Muscle of leg (tissue), 11 donors: Measurements from ENCODE around the gene ITGA8. TPM values are rescaled to one million over a fixed set of nuclear protein-coding genes. Genes with fewer than 3 reads are reported as not detected.
A peak's percentile ranks its signal among the peaks of the same experiment; 100 is the strongest.

Experiments used
- DNase-seq: peaks from one replicate; pipeline ENCODE4 v3.0.0; 2013
- H3K27ac ChIP-seq: one replicate; pipeline ENCODE4 v1.5.1; 2013; ENCODE audit warnings: mild to moderate bottlenecking, low read length, control low read depth
- H3K27me3 ChIP-seq: one replicate; pipeline ENCODE4 v1.6.1; 2013; ENCODE audit warnings: low read length; ENCODE audit not compliant: control insufficient read depth, insufficient read depth
- H3K36me3 ChIP-seq: one replicate; pipeline ENCODE4 v1.6.1; 2013; ENCODE audit warnings: low read length; ENCODE audit not compliant: control insufficient read depth, insufficient read depth
- H3K4me1 ChIP-seq: one replicate; pipeline ENCODE4 v1.6.1; 2013; ENCODE audit warnings: low read length; ENCODE audit not compliant: control insufficient read depth, insufficient read depth
- H3K4me3 ChIP-seq: one replicate; pipeline ENCODE4 v1.5.1; 2013; ENCODE audit warnings: low read length, control low read depth
- H3K9me3 ChIP-seq: replicated peaks from 2 replicates; pipeline ENCODE4 v1.6.1; 2013; ENCODE audit warnings: low read depth, low read length; ENCODE audit not compliant: control insufficient read depth
- WGBS: methylation state at CpG from one replicate; pipeline ENCODE4 v1.1.5; 2013; ENCODE audit warnings: missing lambda C conversion rate; ENCODE audit not compliant: insufficient coverage; 5-methylcytosine and 5-hydroxymethylcytosine counted together
- polyA plus RNA-seq, 8 donors: library from polyadenylated mRNA; unstranded; fragments of 120-200 nt; gene quantifications; one replicate each; pipeline versions ENCODE4 v1.2.1 to v1.2.3, GENCODE V29; 2013; ENCODE audit warnings: inconsistent platforms in 1 of 8, low replicate concordance in 1 of 8; ENCODE audit not compliant: insufficient read length in 8 of 8, insufficient read depth in 1 of 8
- total RNA-seq: library from RNA; stranded (reverse); fragments of 120-200 nt; gene quantifications from one replicate; pipeline ENCODE4 v1.2.4, GENCODE V29; 2013

ITGA8 gene
- total and polyA plus RNA-seq, 9 donors: 6.2 to 10.4 (median 7.5) TPM

GRCh38 chr10:15738270-15738925, 18.7 kb upstream of the ITGA8 start:
- peak overlapping the region; percentile 95 for H3K27ac ChIP-seq
- no peaks in the 10 kb centered on the region for H3K36me3 ChIP-seq
- DNase-seq: peak; percentile 98
- no peaks in the 10 kb centered on the region for H3K27me3 ChIP-seq
- peaks cover 36% of the 10 kb centered on the region for H3K4me1 ChIP-seq
- 0% methylated on average over 2 of the region's 10 CpGs for WGBS
- peaks cover 2% of the 10 kb centered on the region for H3K9me3 ChIP-seq
- H3K4me3 ChIP-seq: peak overlapping the region; percentile 6

DNA sequence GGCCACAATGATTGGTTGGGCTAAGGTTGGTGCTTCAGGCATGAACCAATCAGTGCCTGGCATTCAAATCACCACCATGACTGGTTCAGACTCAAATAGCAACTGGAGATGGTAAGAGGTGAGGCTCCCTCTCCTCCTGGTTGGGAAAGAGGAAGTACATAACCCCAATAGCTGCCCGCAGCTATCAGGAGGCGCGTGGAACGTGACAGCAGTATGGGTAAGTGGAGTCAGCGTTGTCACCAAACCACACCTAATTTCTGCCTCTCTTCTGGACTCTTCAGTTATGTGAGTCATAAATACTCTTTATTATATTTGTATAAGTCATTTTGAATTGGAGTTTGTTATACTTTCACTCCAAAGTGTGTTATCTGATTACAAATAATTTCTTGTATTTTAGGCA, 17.9 kb upstream of the ITGA8 start:
- DNase-seq: peak; percentile 53
- no peaks in the 10 kb centered on the region for H3K36me3 ChIP-seq
- no CpG with 5 or more reads among the region's 5 CpGs for WGBS
- peaks cover 2% of the 10 kb centered on the region for H3K9me3 ChIP-seq
- H3K27ac ChIP-seq: peak overlapping the region; percentile 95
- H3K4me3 ChIP-seq: no peak overlapping the region
- peaks cover 33% of the 10 kb centered on the region for H3K4me1 ChIP-seq
- H3K27me3 ChIP-seq: no peaks in the 10 kb centered on the region

DNA sequence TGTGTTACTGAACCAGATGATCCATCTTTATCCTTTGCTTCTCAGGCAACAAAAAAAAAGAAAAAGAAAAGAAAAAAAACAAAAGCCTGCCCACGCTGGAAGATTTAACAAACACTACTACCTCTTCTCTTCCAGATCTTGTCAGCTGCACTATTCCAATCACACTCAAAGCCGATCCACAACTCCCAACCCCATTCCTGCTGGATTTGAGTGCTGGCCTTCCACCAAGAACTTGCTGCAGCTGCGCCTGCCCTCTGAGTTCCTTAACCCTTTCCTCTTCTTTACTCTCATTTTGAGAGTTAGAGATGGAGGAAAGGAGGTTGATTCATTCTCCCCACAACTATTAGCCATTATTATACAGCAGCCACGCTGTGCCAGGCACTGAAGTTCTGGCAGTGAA, 16.0 kb upstream of the ITGA8 start:
- Histone ChIP-seq H3K27me3 (no peaks in the 10 kb centered on the region), H3K27ac (peak overlapping the region; percentile 71), H3K4me1 (peaks cover 31% of the 10 kb centered on the region), H3K36me3 (no peaks in the 10 kb centered on the region), H3K9me3 (peaks cover 4% of the 10 kb centered on the region), H3K4me3 (no peak overlapping the region)
- DNase-seq: peak; percentile 98
- 6% methylated on average over 2 of the region's 4 CpGs for WGBS

DNA sequence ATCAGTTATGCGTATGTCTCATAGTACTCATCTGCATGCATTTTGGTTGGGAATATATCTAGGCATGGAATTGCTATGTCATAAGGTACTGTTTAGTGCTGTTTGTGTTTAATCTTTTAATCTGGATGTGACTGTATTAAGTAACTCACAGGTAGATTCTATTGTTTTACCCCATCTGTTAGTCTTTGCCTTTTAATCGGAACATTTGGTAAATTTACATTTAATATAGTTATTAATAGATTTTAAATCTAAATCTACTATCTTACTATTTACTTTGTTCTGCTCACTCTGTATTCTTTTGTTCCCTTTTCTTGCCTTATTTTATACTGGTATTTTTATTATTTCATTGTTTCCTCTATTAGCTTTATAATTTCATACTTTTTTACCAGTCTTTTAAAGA, 10.6 kb upstream of the ITGA8 start:
- no peak overlapping the region for H3K4me3 ChIP-seq
- WGBS: no CpG with 5 or more reads among the region's 2 CpGs
- H3K9me3 ChIP-seq: peaks cover 4% of the 10 kb centered on the region
- no peak for DNase-seq
- no peak overlapping the region for H3K27ac ChIP-seq
- no peaks in the 10 kb centered on the region for H3K36me3 ChIP-seq
- peaks cover 8% of the 10 kb centered on the region for H3K4me1 ChIP-seq
- no peaks in the 10 kb centered on the region for H3K27me3 ChIP-seq

DNA sequence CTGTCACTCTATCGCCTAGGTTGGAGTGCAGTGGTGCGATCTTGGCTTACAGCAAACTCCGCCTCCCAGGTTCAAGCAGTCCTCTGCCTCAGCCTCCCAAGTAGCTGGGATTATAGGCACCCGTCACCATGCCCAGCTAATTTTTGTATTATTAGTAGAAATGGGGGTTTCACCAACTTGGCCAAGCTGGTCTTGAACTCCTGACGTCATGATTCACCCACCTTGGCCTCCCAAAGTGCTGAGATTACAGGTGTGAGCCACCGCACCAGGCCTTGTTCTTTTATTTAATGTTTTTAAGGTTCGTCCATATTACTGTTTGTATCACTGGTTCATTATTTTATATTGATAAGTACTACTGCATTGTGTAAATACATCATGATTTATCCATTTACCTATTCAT, 10.2 kb upstream of the ITGA8 start:
- DNase-seq: no peak
- Histone ChIP-seq H3K9me3 (peaks cover 4% of the 10 kb centered on the region), H3K27ac (no peak overlapping the region), H3K4me1 (peaks cover 6% of the 10 kb centered on the region), H3K4me3 (no peak overlapping the region), H3K27me3 (no peaks in the 10 kb centered on the region), H3K36me3 (no peaks in the 10 kb centered on the region)
- 95% methylated on average over 3 of the region's 7 CpGs for WGBS

DNA sequence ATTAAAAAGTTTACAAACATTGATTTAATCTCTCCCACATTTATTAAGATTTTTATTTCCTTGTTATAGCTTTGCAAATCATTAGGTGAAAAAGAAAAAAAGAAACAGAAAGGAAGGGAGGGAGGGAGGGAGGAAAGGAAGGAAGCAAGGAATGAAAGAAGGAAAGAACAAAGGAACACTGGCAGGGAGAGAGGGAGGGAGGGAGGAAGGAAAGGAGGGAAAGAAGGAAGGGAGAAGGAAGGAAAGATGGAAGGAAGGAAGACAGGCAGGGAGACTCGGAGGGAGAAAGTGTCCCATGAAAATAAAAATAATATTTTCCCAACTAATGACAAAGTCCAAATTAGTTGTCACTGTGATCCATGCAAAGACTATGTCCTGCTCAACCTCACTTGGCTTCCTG, 6.3 kb upstream of the ITGA8 start:
- H3K4me3 ChIP-seq: no peak overlapping the region
- WGBS: no CpG with 5 or more reads among the region's 1 CpG

DNA sequence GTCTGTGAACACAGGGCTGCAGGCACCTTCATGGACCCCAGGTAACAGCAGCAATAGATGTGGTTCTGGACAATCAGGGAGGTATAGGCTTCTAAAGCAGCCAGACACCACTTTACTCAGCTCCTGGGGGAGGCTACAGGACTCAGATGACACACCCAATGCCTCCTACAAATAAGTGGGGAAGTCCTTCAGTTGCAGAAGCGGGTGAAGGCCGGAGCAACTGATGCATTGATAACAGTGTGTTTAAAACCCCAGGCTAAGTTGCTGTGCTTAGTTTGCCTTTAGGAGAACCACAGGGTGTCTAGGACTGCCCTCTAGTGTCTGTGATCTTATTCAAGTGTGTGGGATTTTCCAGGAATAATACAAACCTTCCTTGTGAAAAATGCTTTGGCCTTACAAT, 5.9 kb upstream of the ITGA8 start:
- peaks cover 5% of the 10 kb centered on the region for H3K4me1 ChIP-seq
- H3K4me3 ChIP-seq: no peak overlapping the region
- no peaks in the 10 kb centered on the region for H3K9me3 ChIP-seq
- peaks cover 2% of the 10 kb centered on the region for H3K27me3 ChIP-seq
- no CpG with 5 or more reads among the region's 2 CpGs for WGBS
- DNase-seq: peak; percentile 81
- H3K27ac ChIP-seq: no peak overlapping the region
- no peaks in the 10 kb centered on the region for H3K36me3 ChIP-seq

More for the DNA sequence above, 6.3 kb upstream of the ITGA8 start:
- DNase-seq: no peak
- Histone ChIP-seq H3K27ac (no peak overlapping the region), H3K27me3 (peaks cover 2% of the 10 kb centered on the region), H3K4me1 (peaks cover 5% of the 10 kb centered on the region), H3K9me3 (peaks cover 2% of the 10 kb centered on the region), H3K36me3 (no peaks in the 10 kb centered on the region)

- Histone ChIP-seq H3K27me3 (peaks cover 10% of the 10 kb centered on the region), H3K4me3 (no peak overlapping the region), H3K27ac (peak overlapping the region; percentile 7), H3K36me3 (no peaks in the 10 kb centered on the region), H3K4me1 (peaks cover 11% of the 10 kb centered on the region), H3K9me3 (no peaks in the 10 kb centered on the region)
- WGBS: no CpG with 5 or more reads among the region's 2 CpGs
- no peak for DNase-seq
Observed at GRCh38 chr10:15724683-15725082, 5.0 kb upstream of the ITGA8 start.

DNA sequence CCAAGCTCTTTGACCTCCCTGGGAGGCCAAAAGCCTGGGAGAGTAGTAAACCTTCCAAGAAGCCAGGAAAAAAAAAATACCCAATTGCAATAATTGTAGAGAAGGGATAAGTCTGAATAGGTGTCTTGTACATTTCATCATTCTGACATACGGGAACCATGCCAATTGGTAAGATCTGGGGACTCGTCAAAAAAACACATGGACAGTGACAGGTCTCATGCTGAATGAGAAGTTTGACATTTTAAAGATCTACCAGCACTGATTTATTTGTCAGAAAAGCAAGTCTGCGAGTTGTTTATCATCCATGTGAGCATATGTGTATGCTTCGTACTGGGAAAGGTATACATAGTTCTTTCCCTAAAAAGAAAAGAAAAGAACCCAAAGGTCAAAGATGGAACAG, 4.1 kb upstream of the ITGA8 start:
- no peaks in the 10 kb centered on the region for H3K9me3 ChIP-seq
- DNase-seq: no peak

DNA sequence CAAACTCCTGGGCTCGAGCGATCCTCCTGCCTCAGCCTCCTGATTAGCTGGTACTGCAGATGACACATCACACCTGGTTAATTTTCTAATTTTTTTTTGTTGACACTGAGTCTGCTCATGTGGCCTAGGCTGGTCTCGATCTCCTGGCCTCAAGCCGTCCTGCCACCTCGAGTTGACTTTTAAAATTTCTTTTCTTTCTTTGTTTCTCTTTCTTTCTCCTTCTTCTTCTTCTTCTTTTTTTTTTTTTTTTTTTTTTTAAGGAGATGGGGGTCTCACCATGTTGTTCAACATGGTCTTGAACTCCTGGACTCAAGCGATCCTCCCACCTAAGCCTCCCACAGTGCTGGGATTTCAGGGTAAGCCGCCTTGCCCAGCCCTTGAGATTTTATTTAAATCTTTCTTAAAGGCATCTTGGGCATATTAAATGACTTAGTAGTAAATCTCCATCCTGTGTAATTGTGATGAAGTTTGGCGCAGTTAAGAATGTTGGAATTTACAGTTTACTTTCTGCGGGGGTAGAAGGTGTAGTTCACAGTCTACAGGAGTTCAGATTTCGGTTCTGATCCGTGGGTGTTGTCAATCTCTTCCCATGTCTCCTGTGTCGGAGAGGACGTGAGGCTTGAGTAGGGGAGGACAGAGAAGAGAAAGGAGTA, 1.0 kb upstream of the ITGA8 start:
- DNase-seq: no peak
- WGBS: 86% methylated on average over 1 of the region's 13 CpGs
- no peak overlapping the region for H3K27ac ChIP-seq
- peaks cover 17% of the 10 kb centered on the region for H3K27me3 ChIP-seq
- H3K4me3 ChIP-seq: no peak overlapping the region
- no peaks in the 10 kb centered on the region for H3K36me3 ChIP-seq
- H3K9me3 ChIP-seq: no peaks in the 10 kb centered on the region
- H3K4me1 ChIP-seq: peaks cover 16% of the 10 kb centered on the region

More for the DNA sequence above, 4.1 kb upstream of the ITGA8 start:
- Histone ChIP-seq H3K27ac (no peak overlapping the region), H3K4me3 (no peak overlapping the region), H3K4me1 (peaks cover 13% of the 10 kb centered on the region), H3K36me3 (no peaks in the 10 kb centered on the region), H3K27me3 (peaks cover 13% of the 10 kb centered on the region)
- WGBS: 67% methylated on average over 2 of the region's 4 CpGs
